ENCODE results near the gene SAMD11.
"Not testable (repeated sequence)": the region's sequence is repeated elsewhere in the genome, so short reads cannot be mapped to it uniquely, and the experiment has no call there.

SAMD11 gene

GRCh38 chr1:978835-979743, 55.4 kb downstream of the SAMD11 start:
- no peak for DNase-seq

- DNase-seq, result no peak
Observed at GRCh38 chr1:979744-980072, 56.0 kb downstream of the SAMD11 start.

GRCh38 chr1:980137-980571, 56.4 kb downstream of the SAMD11 start:
- DNase-seq, result no peak

- DNase-seq, result no peak
Observed at GRCh38 chr1:980602-981395, 57.1 kb downstream of the SAMD11 start.

GRCh38 chr1:981491-981954, 57.8 kb downstream of the SAMD11 start:
- DNase-seq, result no peak

- no peak for DNase-seq
Observed at GRCh38 chr1:981955-982558, 58.3 kb downstream of the SAMD11 start, which contains the start of gene PERM1. TSS of gene PERM1 (minus strand) at chr1:982093. CDS start at chr1:981029, 1,064 bp downstream.

- no peak for DNase-seq
Observed at GRCh38 chr1:982765-983436, 59.2 kb downstream of the SAMD11 start.

GRCh38 chr1:983798-984475, 60.2 kb downstream of the SAMD11 start:
- DNase-seq, result peak; percentile 20

GRCh38 chr1:984476-984814, 60.7 kb downstream of the SAMD11 start:
- DNase-seq, result no peak

GRCh38 chr1:985126-985525, 61.4 kb downstream of the SAMD11 start:
- no peak for DNase-seq

GRCh38 chr1:988061-988460, 64.3 kb downstream of the SAMD11 start:
- not testable (repeated sequence) for DNase-seq

GRCh38 chr1:991275-991674, 67.6 kb downstream of the SAMD11 start:
- not testable (repeated sequence) for DNase-seq

GRCh38 chr1:991895-992294, 68.2 kb downstream of the SAMD11 start:
- no peak for DNase-seq

- DNase-seq, result no peak
Observed at GRCh38 chr1:992362-992761, 68.6 kb downstream of the SAMD11 start.

- DNase-seq, result no peak
Observed at GRCh38 chr1:993379-993995, 69.8 kb downstream of the SAMD11 start.
